ENCODE results near the gene C19orf25. TPM values are rescaled to one million over a fixed set of nuclear protein-coding genes. Genes with fewer than 3 reads are reported as not detected.
"Not testable (repeated sequence)": the region's sequence is repeated elsewhere in the genome, so short reads cannot be mapped to it uniquely, and the experiment has no call there.

The C19orf25 gene
- total RNA-seq, 1 experiment from 2014 or later: 29.3 TPM

DNA sequence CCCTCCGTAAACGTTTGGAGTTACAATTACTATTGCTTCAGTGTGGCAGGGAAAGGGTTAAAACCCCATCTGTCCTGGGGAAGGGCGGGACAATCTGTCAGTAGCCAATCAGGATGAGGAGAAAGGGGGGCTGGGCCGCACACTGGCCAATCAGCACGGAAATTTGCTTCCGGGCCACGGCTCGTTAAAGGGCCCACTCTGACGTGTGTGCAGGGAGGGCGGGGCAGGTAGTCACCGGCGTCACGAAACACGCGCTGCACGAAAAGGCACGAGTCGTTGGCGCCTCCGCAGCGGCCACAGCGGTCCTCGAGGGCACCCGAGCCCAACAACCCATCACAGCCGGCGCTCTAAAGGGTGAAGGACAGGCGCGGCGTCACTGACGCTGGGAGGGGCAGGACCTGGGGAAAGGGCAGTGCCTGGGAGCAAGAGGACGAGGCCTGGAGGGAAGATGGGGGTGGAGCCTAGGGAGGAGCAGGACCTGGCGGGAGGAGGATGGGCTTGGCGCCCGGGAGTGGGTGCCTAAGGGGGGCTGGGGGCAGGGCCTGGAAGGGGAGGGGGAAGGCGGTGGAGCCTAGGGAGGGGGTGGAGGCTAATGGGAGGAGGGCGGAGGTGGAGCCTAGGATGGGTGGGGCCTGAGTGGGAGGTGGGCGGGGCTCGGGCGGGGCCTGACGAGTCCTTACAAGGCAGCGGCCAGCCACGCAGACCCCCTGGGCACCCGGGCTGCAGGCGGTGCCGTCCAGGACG is 28.9 kb upstream of the C19orf25 start:
- H3K27ac ChIP-seq: no peak overlapping the region
- peaks cover 12% of the 10 kb centered on the region for H3K4me1 ChIP-seq (replicated peaks)
- peak; percentile 94 to 96 for DNase-seq (ENCODE audit: low read depth in 1 of 2, low spot score in 2 of 2)
- H3K4me3 ChIP-seq: peak overlapping the region; percentile 27
- peaks cover 4% of the 10 kb centered on the region; the same call in 1 of the 2 replicates for H3K9me3 ChIP-seq (replicated peaks)
- H3K27me3 ChIP-seq (replicated peaks): peaks cover 22% of the 10 kb centered on the region
- no peaks in the 10 kb centered on the region for H3K36me3 ChIP-seq

DNA sequence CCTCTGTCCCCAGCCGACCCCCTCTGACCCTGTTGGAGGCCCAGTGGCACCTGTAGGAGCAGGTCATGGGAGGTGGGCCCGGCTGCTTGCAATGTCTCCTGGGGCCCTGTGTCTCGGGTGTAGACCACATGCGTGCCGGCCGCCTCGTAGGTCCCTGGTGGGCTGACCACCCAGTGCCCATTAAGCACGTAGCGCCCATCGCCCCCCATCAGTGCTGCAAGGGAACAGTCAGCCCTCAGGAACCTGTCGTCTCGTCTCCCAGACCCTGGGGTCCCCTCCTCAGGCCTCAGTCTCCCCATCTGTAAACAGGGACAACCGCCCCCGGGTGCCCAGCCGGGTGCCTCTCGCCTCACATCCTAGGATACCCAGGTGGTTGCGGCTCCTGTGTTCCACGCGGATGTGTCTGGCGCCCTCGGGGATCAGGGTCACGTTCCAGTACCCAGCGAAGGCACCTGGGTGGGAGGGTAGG is 28.2 kb upstream of the C19orf25 start:
- DNase-seq (ENCODE audit: low read depth in 1 of 2, low spot score in 2 of 2): no peak
- Histone ChIP-seq H3K4me1 (replicated peaks) (peaks cover 7% of the 10 kb centered on the region; the same call in 1 of the 2 replicates), H3K36me3 (no peaks in the 10 kb centered on the region), H3K4me3 (no peak overlapping the region), H3K27ac (no peak overlapping the region), H3K9me3 (replicated peaks) (peaks cover 4% of the 10 kb centered on the region; the same call in 1 of the 2 replicates), H3K27me3 (replicated peaks) (peaks cover 29% of the 10 kb centered on the region)

DNA sequence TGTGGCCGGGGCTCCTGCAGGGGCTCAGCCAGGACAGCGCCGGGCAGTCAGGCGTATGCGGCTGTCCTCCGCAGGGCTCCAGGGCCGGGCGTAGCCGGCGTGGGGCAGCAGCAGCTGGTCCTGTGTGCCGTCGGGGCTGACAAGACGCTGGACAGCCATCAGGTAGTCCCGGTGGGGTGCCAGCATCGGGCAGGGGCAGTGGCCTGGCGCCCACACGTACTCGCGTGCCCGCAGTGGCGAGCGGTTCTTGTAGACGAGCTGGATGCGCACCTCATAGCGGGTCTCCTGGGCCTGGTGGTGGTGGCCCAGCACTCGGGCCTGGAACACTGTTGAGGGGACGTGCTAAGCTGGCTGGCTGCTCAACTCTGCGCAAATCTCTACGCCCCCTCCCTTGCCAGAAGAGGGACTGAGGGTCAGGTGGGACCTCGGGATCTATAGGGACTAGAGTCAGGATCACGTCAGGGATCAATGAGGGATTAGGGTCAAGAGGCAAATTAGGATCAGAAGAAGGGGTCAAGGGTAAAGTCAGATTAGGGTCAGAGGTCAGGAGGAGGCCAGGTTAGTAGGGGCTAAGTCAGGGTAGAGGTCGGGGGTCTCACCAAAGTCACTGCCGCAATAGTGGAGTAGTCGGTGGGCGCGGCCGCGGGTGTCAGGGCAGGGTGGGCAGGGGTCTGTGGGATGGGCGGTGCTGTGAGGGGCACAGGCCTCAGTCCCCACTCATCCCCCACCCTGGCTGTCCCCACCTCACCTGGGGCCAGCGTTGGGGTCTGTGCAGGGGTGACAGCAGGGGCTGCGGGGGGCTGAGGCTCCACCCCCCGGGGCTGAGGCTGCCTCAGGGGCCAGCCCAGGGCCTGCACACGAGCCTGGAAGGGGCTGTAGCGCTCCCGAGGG is 27.2 kb upstream of the C19orf25 start:
- Histone ChIP-seq H3K9me3 (replicated peaks) (peaks cover 4% of the 10 kb centered on the region; the same call in 1 of the 2 replicates), H3K4me1 (replicated peaks) (peaks cover 7% of the 10 kb centered on the region; the same call in 1 of the 2 replicates), H3K36me3 (no peaks in the 10 kb centered on the region), H3K27ac (no peak overlapping the region), H3K27me3 (replicated peaks) (peaks cover 39% of the 10 kb centered on the region), H3K4me3 (no peak overlapping the region)
- no peak for DNase-seq (ENCODE audit: low read depth in 1 of 2, low spot score in 2 of 2)

DNA sequence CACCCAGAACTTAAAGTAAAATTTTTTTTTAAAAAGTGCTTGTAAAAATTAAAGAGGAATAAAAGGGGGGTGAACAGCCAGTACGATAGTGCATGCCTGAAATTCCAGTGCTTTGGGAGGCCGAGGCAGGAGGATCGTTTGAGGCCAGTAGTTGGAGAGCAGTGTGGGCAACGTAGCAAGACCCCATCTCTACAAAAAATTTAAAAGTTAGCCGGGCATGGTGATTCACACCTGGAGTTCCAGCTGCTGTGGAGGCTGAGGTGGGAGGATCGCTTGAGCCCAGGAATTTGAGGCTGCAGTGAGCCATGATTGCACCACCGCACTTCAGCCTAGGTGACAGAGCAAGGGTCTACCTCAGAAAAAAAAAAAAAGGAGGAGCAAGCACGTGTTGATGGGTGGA is 26.0 kb upstream of the C19orf25 start:
- Histone ChIP-seq H3K27ac (no peak overlapping the region), H3K4me1 (replicated peaks) (peaks cover 7% of the 10 kb centered on the region; the same call in 1 of the 2 replicates)

DNA sequence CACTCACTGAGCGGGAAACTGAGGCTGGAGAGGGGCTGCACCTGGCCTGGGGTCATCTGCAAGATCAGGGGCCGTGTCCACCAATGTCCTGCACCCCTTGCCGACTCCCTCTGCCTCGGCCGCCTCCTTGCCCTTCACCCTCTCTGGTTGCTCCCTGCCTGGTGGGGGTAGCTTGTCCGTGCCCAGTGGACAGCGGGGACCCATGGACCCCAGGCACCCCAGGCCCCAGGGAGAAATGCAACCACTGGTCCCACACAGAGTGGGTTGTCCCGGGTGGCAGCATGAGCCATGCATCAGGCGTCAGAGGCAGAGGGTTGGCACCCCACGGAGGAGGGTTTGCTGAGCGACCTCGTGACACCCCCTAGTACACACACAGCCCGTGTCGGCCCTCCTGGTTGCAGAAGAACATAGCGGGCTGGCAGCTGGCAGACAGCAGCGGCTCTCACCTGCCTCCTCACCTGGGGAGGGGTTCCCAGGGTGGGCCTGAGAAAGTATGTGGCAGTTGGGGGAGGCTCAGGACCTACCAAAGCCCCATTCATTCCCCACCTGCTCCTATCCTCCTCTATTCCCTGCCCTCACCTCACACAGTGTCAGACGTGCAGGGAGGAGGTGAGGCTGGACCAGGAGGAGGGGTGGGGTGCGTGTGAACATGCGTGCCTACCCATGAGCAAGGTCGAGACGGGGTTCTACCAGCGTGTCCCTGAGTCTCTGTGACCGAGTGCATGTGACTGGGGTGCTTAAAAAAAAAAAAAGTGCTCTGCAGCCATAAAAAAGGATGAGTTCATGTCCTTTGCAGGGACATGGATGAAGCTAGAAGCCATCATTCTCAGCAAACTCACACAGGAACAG is 25.1 kb upstream of the C19orf25 start:
- H3K9me3 ChIP-seq (replicated peaks): peaks cover 4% of the 10 kb centered on the region; the same call in 1 of the 2 replicates
- no peak overlapping the region for H3K27ac ChIP-seq
- DNase-seq (ENCODE audit: low read depth in 1 of 2, low spot score in 2 of 2): no peak
- no peaks in the 10 kb centered on the region for H3K36me3 ChIP-seq
- peaks cover 7% of the 10 kb centered on the region; the same call in 1 of the 2 replicates for H3K4me1 ChIP-seq (replicated peaks)
- no peak overlapping the region for H3K4me3 ChIP-seq
- peaks cover 42% of the 10 kb centered on the region for H3K27me3 ChIP-seq (replicated peaks)

More for the DNA sequence above, 26.0 kb upstream of the C19orf25 start:
- H3K36me3 ChIP-seq: no peaks in the 10 kb centered on the region
- H3K9me3 ChIP-seq (replicated peaks): peaks cover 4% of the 10 kb centered on the region; the same call in 1 of the 2 replicates
- H3K27me3 ChIP-seq (replicated peaks): peaks cover 42% of the 10 kb centered on the region
- H3K4me3 ChIP-seq: no peak overlapping the region
- no peak for DNase-seq (ENCODE audit: low read depth in 1 of 2, low spot score in 2 of 2)

DNA sequence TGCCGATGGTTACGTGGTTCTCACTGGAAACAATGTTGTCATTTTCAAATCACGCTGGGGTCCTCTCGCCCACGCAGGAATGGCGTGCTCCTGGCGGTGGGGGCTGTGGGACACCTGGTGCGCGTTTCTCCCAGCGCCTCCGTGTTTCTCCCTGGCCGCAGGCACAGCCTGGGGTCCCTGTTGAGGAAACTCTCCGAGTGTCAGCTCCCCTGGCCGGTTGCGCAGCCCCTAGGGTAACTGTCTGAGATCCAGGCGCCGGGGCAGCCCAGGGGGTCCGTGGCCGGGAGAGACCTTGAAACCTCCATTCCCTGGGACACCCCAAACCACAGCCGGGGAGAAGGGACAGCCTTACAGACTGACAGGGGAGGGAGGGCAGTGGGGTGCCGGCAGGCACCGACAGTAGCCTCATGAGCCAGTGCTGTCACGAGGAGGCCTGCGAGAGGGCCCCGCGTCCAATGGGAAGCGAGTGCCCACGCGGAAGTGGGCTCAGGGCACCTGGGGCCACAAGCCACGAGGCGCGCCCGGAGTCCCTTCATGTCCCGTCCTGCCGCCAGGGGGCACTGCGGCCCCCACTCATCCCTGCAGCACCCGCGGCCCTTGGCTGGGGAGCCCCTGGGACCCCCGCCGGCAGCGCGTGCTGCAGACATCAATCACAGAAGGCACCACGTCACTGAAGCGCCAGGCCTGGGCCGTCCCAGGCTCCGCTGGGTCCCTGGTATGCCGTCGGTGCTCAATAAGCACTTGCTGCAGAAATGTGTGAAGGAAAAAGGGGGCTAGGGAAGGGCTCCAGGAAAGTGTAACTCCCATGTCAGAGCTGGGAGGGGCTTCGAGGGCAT is 24.3 kb upstream of the C19orf25 start:
- DNase-seq (ENCODE audit: low read depth in 1 of 2, low spot score in 2 of 2): peak in 1 of 2 experiments; percentile 31
- H3K9me3 ChIP-seq (replicated peaks): peaks cover under 1% of the 10 kb centered on the region; the same call in 1 of the 2 replicates
- H3K36me3 ChIP-seq: no peaks in the 10 kb centered on the region
- no peak overlapping the region for H3K27ac ChIP-seq
- peaks cover 42% of the 10 kb centered on the region for H3K27me3 ChIP-seq (replicated peaks)
- no peak overlapping the region for H3K4me3 ChIP-seq
- H3K4me1 ChIP-seq (replicated peaks): peaks cover 7% of the 10 kb centered on the region; the same call in 1 of the 2 replicates

DNA sequence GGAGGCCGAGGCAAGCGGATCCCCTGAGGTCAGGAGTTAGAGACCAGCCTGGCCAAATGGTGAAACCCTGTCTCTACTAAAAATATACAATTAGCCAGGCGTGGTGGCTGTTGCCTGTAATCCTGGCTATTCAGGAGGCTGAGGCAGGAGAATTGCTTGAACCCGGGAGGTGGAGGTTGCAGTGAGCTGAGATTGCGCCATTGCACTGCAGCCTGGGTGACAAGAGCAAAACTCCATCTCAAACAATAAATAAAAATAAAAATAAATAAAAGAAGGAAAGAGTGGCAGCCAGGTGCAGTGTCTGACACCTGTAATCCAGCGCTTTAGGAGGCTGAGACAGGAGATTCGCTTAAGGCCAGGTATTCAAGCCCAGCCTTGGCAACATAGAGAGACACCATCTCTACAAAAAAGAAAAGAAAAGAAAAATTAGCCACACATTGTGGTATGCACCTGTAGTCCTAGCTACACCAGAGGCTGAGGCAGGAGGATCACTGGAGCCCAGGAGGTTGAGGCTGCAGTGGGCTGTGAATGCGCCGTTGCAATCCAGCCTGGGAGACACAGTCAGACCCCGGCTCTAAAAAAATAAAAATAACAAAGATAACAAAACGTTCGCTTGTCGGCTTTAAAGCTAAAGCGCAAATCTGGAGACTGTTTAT is 23.5 kb upstream of the C19orf25 start:
- Histone ChIP-seq H3K9me3 (replicated peaks) (no peaks in the 10 kb centered on the region), H3K36me3 (no peaks in the 10 kb centered on the region), H3K27ac (no peak overlapping the region), H3K27me3 (replicated peaks) (peaks cover 49% of the 10 kb centered on the region), H3K4me3 (no peak overlapping the region), H3K4me1 (replicated peaks) (peaks cover 7% of the 10 kb centered on the region; the same call in 1 of the 2 replicates)
- no peak for DNase-seq (ENCODE audit: low read depth in 1 of 2, low spot score in 2 of 2)

DNA sequence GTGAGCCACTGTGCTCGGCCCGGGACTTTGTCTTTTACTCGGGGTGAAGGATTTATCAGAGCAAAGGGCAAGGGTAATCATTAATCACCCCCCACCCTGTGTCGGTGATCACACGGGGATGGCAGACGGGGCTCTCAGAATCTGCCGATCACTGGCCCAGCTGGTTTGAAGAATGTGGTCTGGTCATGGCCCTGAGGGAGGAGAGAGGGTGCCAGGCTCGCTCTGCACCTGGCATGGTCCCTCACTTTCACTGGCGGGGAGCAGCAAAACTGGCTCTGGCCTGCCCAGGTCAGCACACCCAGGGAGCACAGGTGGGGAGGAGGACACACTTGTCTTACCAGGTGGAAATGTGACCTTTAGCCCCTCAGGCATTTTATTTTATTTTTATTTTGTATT is 22.2 kb upstream of the C19orf25 start:
- Histone ChIP-seq H3K4me3 (no peak overlapping the region), H3K27me3 (replicated peaks) (peaks cover 63% of the 10 kb centered on the region), H3K36me3 (no peaks in the 10 kb centered on the region), H3K9me3 (replicated peaks) (no peaks in the 10 kb centered on the region), H3K4me1 (replicated peaks) (0 out of 2 replicates have a peak, but pooled peaks cover 7% of the 10 kb centered on the region), H3K27ac (no peak overlapping the region)
- DNase-seq (ENCODE audit: low read depth in 1 of 2, low spot score in 2 of 2): no peak

DNA sequence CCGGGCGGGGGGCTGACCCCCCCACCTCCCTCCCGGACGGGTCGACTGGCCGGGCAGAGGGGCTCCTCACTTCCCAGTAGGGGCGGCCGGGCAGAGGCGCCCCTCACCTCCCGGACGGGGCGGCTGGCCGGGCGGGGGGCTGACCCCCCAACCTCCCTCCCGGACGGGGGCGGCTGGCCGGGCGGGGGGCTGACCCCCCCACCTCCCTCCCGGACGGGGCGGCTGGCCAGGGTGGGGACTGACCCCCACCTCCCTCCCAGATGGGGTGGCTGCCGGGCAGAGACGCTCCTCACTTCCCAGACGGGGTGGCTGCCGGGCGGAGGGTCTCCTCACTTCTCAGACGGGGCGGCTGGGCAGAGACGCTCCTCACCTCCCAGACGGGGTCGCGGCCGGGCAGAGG is 20.2 kb upstream of the C19orf25 start:
- H3K9me3 ChIP-seq (replicated peaks); H3K36me3 ChIP-seq; H3K4me3 ChIP-seq; DNase-seq (ENCODE audit: low read depth in 1 of 2, low spot score in 2 of 2); H3K27ac ChIP-seq; H3K4me1 ChIP-seq (replicated peaks): not testable (repeated sequence)
- H3K27me3 ChIP-seq (replicated peaks): peaks cover 68% of the 10 kb centered on the region

DNA sequence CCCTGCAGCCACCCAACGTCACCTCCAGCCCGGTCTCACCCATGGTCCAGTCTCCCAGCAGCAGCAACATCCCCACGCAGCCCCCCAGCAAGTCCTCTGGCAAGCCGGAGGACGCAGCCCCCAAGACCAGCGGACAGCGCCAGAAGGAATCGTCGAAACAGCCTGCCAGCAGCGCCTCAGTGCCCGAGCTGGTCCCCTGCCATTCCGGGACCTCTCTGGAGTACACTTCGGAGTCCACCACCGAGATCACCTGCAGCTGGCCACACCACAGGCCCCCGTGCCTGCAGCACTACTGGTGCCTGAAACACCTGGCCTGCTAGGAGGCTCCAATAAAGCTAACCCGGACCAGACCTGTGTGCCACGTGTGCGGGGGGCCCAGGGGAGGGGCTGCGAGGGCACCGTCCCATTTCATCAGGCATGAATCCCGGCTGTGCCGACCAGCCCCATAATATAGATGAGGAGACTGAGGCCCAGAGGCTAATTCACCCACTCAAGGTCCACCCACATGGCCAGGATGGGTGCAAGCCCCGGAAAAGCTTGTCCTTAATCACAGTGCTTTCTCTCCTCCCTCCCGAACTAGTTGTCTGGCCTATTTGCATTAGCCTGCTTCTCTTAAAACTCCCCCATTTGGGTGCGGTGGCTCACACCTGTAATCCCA is 18.7 kb upstream of the C19orf25 start:
- Histone ChIP-seq H3K9me3 (replicated peaks) (no peaks in the 10 kb centered on the region), H3K36me3 (no peaks in the 10 kb centered on the region), H3K4me3 (no peak overlapping the region), H3K27me3 (replicated peaks) (peaks cover 66% of the 10 kb centered on the region), H3K4me1 (replicated peaks) (no peaks in the 10 kb centered on the region), H3K27ac (no peak overlapping the region)
- no peak for DNase-seq (ENCODE audit: low read depth in 1 of 2, low spot score in 2 of 2)

DNA sequence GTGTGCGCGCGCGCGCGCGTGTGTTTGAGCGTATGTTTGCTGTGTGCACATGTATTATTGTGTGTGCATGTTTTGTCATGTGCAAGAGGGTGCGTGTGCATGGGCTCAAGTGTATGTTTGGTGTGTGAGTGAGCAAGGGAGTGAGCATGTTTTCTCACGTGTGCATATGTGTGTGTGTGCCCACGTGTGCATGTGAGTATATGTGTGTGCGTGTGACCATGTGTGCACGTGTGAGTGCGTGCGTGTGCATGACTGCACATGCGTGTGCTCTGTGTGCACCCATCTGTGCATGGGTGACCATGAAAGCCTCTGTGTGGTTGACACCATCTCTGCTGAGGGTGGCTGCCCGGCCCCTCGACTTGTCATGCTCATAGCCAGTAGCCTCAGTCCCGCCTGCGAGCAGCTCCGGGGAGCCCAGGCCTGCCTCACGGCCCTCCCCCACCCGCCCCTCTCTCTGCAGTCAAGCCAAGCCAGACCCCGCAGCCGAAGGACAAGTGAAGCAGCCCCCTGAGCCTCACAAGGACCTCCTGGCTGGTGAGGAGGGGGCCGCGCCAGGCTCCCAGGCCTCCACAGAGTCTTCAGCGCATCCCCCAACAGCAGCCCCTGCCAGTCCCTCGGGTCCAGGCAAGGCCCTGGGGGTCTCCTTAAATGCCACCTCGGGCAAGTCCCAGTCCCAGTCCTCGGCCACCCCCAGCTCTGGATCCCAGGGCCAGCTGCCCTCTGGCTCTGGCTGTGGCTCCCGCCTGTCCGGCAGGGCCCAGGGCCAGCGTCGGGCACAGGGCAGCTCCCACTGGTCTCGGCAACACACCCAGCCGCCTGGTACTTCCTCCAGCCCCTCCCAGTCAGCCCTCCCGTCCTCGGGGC is 17.9 kb upstream of the C19orf25 start:
- no peaks in the 10 kb centered on the region for H3K4me1 ChIP-seq (replicated peaks)
- H3K27me3 ChIP-seq (replicated peaks): peaks cover 66% of the 10 kb centered on the region
- H3K9me3 ChIP-seq (replicated peaks): no peaks in the 10 kb centered on the region
- no peaks in the 10 kb centered on the region for H3K36me3 ChIP-seq
- no peak overlapping the region for H3K27ac ChIP-seq
- DNase-seq (ENCODE audit: low read depth in 1 of 2, low spot score in 2 of 2): no peak
- no peak overlapping the region for H3K4me3 ChIP-seq
